OCI-LY1 (cell line): Measurements from ENCODE around the gene DNLZ.

Source experiments
- H2AFZ ChIP-seq: fragments of 200-600 bp; sonication (generic), shearing (Covaris generic); 2 replicates; pipeline ENCODE4 v1.6.0; 2014; ENCODE audit warnings: antibody characterized with exemption, mild to moderate bottlenecking, low read length
- H3F3A ChIP-seq: fragments of 200-600 bp; sonication (generic), shearing (Covaris generic); 2 replicates; pipeline ENCODE4 v1.6.0; 2014; ENCODE audit warnings: mild to moderate bottlenecking, antibody characterized with exemption, low read length, moderate library complexity; ENCODE audit not compliant: insufficient read depth
- H3K27ac ChIP-seq: fragments of 200-600 bp; sonication (generic); 2 replicates; pipeline ENCODE4 v1.5.1; 2014; ENCODE audit warnings: low read length, mixed run types, mild to moderate bottlenecking, low read depth; ENCODE audit not compliant: poor library complexity, severe bottlenecking
- H3K27me3 ChIP-seq: fragments of 200-600 bp; sonication (generic); 2 replicates; pipeline ENCODE4 v1.6.0; 2014; ENCODE audit warnings: antibody characterized with exemption, mild to moderate bottlenecking, low read length, moderate library complexity; ENCODE audit not compliant: insufficient read depth
- H3K36me3 ChIP-seq: fragments of 200-600 bp; sonication (generic); 2 replicates; pipeline ENCODE4 v1.6.1; 2014; ENCODE audit warnings: mild to moderate bottlenecking, antibody characterized with exemption, low read length, moderate library complexity, mixed read lengths; ENCODE audit not compliant: insufficient read depth
- H3K4me1 ChIP-seq: fragments of 200-600 bp; sonication (generic); 2 replicates; pipeline ENCODE4 v1.5.1; 2014; ENCODE audit warnings: mild to moderate bottlenecking, low read length, moderate library complexity; ENCODE audit not compliant: insufficient read depth, severe bottlenecking
- H3K4me2 ChIP-seq: fragments of 200-600 bp; sonication (generic), shearing (Covaris generic); 2 replicates; pipeline ENCODE4 v1.6.1; 2014; ENCODE audit warnings: low read length
- H3K4me3 ChIP-seq: fragments of 200-600 bp; sonication (generic); 2 replicates; pipeline ENCODE4 v1.5.1; 2014; ENCODE audit warnings: low read length, low read depth, mild to moderate bottlenecking, mixed read lengths; ENCODE audit not compliant: poor library complexity, severe bottlenecking
- H3K79me2 ChIP-seq: fragments of 200-600 bp; shearing (Covaris generic); 2 replicates; pipeline ENCODE4 v1.6.1; 2016; ENCODE audit warnings: mixed run types, low read length, mixed read lengths; ENCODE audit not compliant: insufficient read depth
- H3K9ac ChIP-seq: fragments of 200-600 bp; sonication (generic), shearing (Covaris generic); 2 replicates; pipeline ENCODE4 v1.6.1; 2014; ENCODE audit warnings: mild to moderate bottlenecking, low read length, mixed read lengths
- H3K9me2 ChIP-seq: fragments of 200-600 bp; sonication (generic), shearing (Covaris generic); 2 replicates; pipeline ENCODE4 v1.6.1; 2014; ENCODE audit warnings: low read depth, mild to moderate bottlenecking, low read length, mixed read lengths
- H3K9me3 ChIP-seq: fragments of 200-600 bp; shearing (Covaris generic); 2 replicates; pipeline ENCODE4 v1.6.1; 2014; ENCODE audit warnings: low read length, mixed read lengths
- H4K20me1 ChIP-seq: fragments of 200-600 bp; sonication (generic), shearing (Covaris generic); 2 replicates; pipeline ENCODE4 v1.6.0; 2016; ENCODE audit warnings: mild to moderate bottlenecking, low read length; ENCODE audit not compliant: insufficient read depth
- CTCF ChIP-seq: fragments of 200-600 bp; sonication (generic), shearing (Covaris generic); IDR thresholded peaks from 2 replicates; pipeline ENCODE4 v1.5.1; 2017; ENCODE audit warnings: mild to moderate bottlenecking, antibody characterized with exemption, low read length, moderate library complexity, mixed read lengths
- EZH2 ChIP-seq: fragments of 200-600 bp; sonication (generic), shearing (Covaris generic); IDR thresholded peaks from 2 replicates; pipeline ENCODE4 v1.8.0; 2017; ENCODE audit warnings: borderline replicate concordance, mixed run types, mild to moderate bottlenecking, antibody characterized with exemption, low read length, moderate library complexity, mixed read lengths

The DNLZ gene

GRCh38 chr9:136363106-136363948 lies at the start of gene DNLZ:
DNLZ (minus strand) TSS chr9:136363744; CDS start chr9:136363714, 30 bp downstream.
- Histone ChIP-seq H3K36me3 (no peaks in the 10 kb centered on the region; the same call in 1 of the 2 replicates), H3K9me3 (no peaks in the 10 kb centered on the region), H3K27ac (no peak within 1 kb of the TSS), H4K20me1 (no peaks in the 10 kb centered on the region), H3F3A (no peaks in the 10 kb centered on the region), H3K4me1 (peaks cover 11% of the 10 kb centered on the region), H3K9ac (peak within 1 kb of the TSS; percentile 84), H3K27me3 (no peaks in the 10 kb centered on the region; the same call in 1 of the 2 replicates), H3K4me3 (peak within 1 kb of the TSS; percentile 75), H3K4me2 (peak within 1 kb of the TSS; percentile 62), H3K9me2 (no peaks in the 10 kb centered on the region), H2AFZ (no peak within 1 kb of the TSS), H3K79me2 (no peaks in the 10 kb centered on the region)
- TF ChIP-seq CTCF (peak; percentile 92), EZH2 (no peak)

DNA sequence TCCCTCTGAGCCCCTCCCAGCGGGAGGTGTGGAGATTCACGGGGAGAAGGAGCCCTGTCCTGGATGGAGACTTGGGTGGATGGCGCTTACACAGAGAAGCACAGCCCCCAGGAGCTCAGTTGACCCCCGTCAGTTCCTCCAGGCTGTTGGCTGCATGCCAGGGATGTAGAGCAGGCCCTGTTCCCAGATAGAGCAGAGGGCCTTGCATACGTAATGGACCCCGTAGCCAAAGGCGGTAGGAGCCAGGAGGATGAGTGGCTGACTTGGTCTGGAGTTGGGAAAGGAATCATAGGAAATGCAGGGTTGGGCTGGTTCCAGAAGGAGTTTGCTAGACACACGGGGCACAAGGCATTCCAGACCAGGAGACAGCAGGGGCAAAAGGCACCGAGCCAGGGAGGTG lies 49.4 kb upstream of the DNLZ start:
- peaks cover 26% of the 10 kb centered on the region for H3K79me2 ChIP-seq

DNA sequence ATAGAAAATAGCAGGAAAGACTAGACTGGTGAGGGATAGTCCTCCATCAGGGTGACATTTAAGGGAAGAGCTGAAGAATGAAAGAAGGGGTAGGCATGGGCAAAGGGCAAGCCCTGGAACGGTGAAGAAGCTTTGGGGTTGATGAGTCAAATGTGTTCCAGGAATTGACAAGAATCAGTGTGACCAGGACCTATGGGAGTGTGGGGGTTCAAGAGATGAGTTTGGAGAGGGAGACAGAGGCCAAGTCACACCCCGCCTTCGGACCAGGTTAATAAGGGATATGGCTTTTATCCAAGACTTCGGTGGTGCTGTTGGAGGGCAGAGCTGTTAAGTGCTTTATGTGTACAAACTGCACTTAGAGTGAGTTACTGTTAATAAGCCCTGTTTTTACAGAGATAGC lies 47.8 kb upstream of the DNLZ start:
- Histone ChIP-seq H3K79me2 (peaks cover 26% of the 10 kb centered on the region), H4K20me1 (no peaks in the 10 kb centered on the region), H3F3A (no peaks in the 10 kb centered on the region), H2AFZ (no peak overlapping the region), H3K27me3 (no peaks in the 10 kb centered on the region), H3K36me3 (peaks cover 67% of the 10 kb centered on the region), H3K4me2 (peak overlapping the region; percentile 100), H3K9me2 (no peaks in the 10 kb centered on the region), H3K27ac (no peak overlapping the region), H3K9me3 (no peaks in the 10 kb centered on the region), H3K9ac (peak overlapping the region; percentile 100), H3K4me3 (peak overlapping the region; percentile 100), H3K4me1 (peaks cover 31% of the 10 kb centered on the region)
- TF ChIP-seq CTCF (no peak), EZH2 (no peak)

More for the DNA sequence above, 49.4 kb upstream of the DNLZ start:
- no peak overlapping the region for H3K4me2 ChIP-seq
- no peaks in the 10 kb centered on the region for H3K9me2 ChIP-seq
- no peaks in the 10 kb centered on the region for H3F3A ChIP-seq
- H3K4me1 ChIP-seq: peaks cover 31% of the 10 kb centered on the region
- no peak overlapping the region for H3K4me3 ChIP-seq
- no peaks in the 10 kb centered on the region for H3K27me3 ChIP-seq
- H3K27ac ChIP-seq: no peak overlapping the region
- no peak overlapping the region for H2AFZ ChIP-seq
- TF ChIP-seq EZH2 (no peak), CTCF (no peak)
- H3K9me3 ChIP-seq: no peaks in the 10 kb centered on the region
- H3K9ac ChIP-seq: no peak overlapping the region
- H3K36me3 ChIP-seq: peaks cover 66% of the 10 kb centered on the region
- no peaks in the 10 kb centered on the region for H4K20me1 ChIP-seq
